ENCODE measurements around the gene DRC7.

DRC7 gene

GRCh38 chr16:57760357-57761160, 66.0 kb downstream of the DRC7 start:
- Histone ChIP-seq H3K4me3 (ENCODE audit: low read length) (no peak overlapping the region), H3K27me3 (ENCODE audit: low read depth, low read length) (no peaks in the 10 kb centered on the region), H3K9ac (ENCODE audit: low read length) (no peak overlapping the region), H4K20me1 (ENCODE audit: insufficient read depth, low read length) (no peaks in the 10 kb centered on the region), H3K79me2 (ENCODE audit: low read length) (no peaks in the 10 kb centered on the region), H2AFZ (ENCODE audit: low read depth, low read length) (no peak overlapping the region), H3K36me3 (replicated peaks; ENCODE audit: low read depth, low read length) (no peaks in the 10 kb centered on the region), H3K4me1 (ENCODE audit: low read length) (no peaks in the 10 kb centered on the region), H3K27ac (ENCODE audit: low read length) (no peak overlapping the region), H3K4me2 (ENCODE audit: low read length) (no peak overlapping the region), H3K9me3 (ENCODE audit: insufficient read depth, low read length) (no peaks in the 10 kb centered on the region)
- TF ChIP-seq CTCF (IDR thresholded peaks at IDR 0.05; ENCODE audit: low read depth, low read length), result no peak
- TF ChIP-seq EZH2phosphoT487 (IDR thresholded peaks at IDR 0.05; ENCODE audit: low read depth), result no peak

GRCh38 chr16:57761301-57761700, 66.7 kb downstream of the DRC7 start:
- Histone ChIP-seq H3K4me2 (ENCODE audit: low read length) (no peak overlapping the region), H3K4me3 (ENCODE audit: low read length) (no peak overlapping the region), H3K27ac (ENCODE audit: low read length) (no peak overlapping the region), H3K9ac (ENCODE audit: low read length) (no peak overlapping the region), H3K4me1 (ENCODE audit: low read length) (no peaks in the 10 kb centered on the region), H3K27me3 (ENCODE audit: low read depth, low read length) (no peaks in the 10 kb centered on the region), H4K20me1 (ENCODE audit: insufficient read depth, low read length) (no peaks in the 10 kb centered on the region), H3K36me3 (replicated peaks; ENCODE audit: low read depth, low read length) (no peaks in the 10 kb centered on the region), H3K79me2 (ENCODE audit: low read length) (no peaks in the 10 kb centered on the region), H3K9me3 (ENCODE audit: insufficient read depth, low read length) (no peaks in the 10 kb centered on the region), H2AFZ (ENCODE audit: low read depth, low read length) (no peak overlapping the region)
- no peak for TF ChIP-seq EZH2phosphoT487 (IDR thresholded peaks at IDR 0.05; ENCODE audit: low read depth)
- no peak for TF ChIP-seq CTCF (IDR thresholded peaks at IDR 0.05; ENCODE audit: low read depth, low read length)

- Histone ChIP-seq H3K79me2 (ENCODE audit: low read length) (no peaks in the 10 kb centered on the region), H4K20me1 (ENCODE audit: insufficient read depth, low read length) (no peaks in the 10 kb centered on the region), H3K4me3 (ENCODE audit: low read length) (no peak overlapping the region), H3K9ac (ENCODE audit: low read length) (no peak overlapping the region), H3K4me1 (ENCODE audit: low read length) (no peaks in the 10 kb centered on the region), H3K27ac (ENCODE audit: low read length) (no peak overlapping the region), H3K9me3 (ENCODE audit: insufficient read depth, low read length) (no peaks in the 10 kb centered on the region), H3K36me3 (replicated peaks; ENCODE audit: low read depth, low read length) (no peaks in the 10 kb centered on the region), H3K27me3 (ENCODE audit: low read depth, low read length) (no peaks in the 10 kb centered on the region), H2AFZ (ENCODE audit: low read depth, low read length) (no peak overlapping the region), H3K4me2 (ENCODE audit: low read length) (no peak overlapping the region)
- TF ChIP-seq CTCF (IDR thresholded peaks at IDR 0.05; ENCODE audit: low read depth, low read length) (no peak), EZH2phosphoT487 (IDR thresholded peaks at IDR 0.05; ENCODE audit: low read depth) (no peak)
These were observed 67.4 kb downstream of the DRC7 start for GRCh38 chr16:57761957-57762356.

- H4K20me1 ChIP-seq (ENCODE audit: insufficient read depth, low read length), result no peaks in the 10 kb centered on the region
- no peak overlapping the region for H2AFZ ChIP-seq (ENCODE audit: low read depth, low read length)
- no peaks in the 10 kb centered on the region for H3K9me3 ChIP-seq (ENCODE audit: insufficient read depth, low read length)
- H3K4me2 ChIP-seq (ENCODE audit: low read length), result no peak overlapping the region
- no peak overlapping the region for H3K9ac ChIP-seq (ENCODE audit: low read length)
- no peak overlapping the region for H3K27ac ChIP-seq (ENCODE audit: low read length)
- no peaks in the 10 kb centered on the region for H3K36me3 ChIP-seq (replicated peaks; ENCODE audit: low read depth, low read length)
- no peak overlapping the region for H3K4me3 ChIP-seq (ENCODE audit: low read length)
- H3K27me3 ChIP-seq (ENCODE audit: low read depth, low read length), result no peaks in the 10 kb centered on the region
- no peaks in the 10 kb centered on the region for H3K79me2 ChIP-seq (ENCODE audit: low read length)
- no peaks in the 10 kb centered on the region for H3K4me1 ChIP-seq (ENCODE audit: low read length)
- no peak for TF ChIP-seq EZH2phosphoT487 (IDR thresholded peaks at IDR 0.05; ENCODE audit: low read depth)
- TF ChIP-seq CTCF (IDR thresholded peaks at IDR 0.05; ENCODE audit: low read depth, low read length), result no peak
These were observed 67.9 kb downstream of the DRC7 start for GRCh38 chr16:57762365-57763040.

Data from OCI-LY3 (cell line).